ENCODE results near the gene FBXO10.

FBXO10 gene

GRCh38 chr9:37596504-37596903 lies 20.3 kb upstream of the FBXO10 start:
- in situ Hi-C loops (cut with MboI; ENCODE audit: low sequenced_read_pairs), result no loop called here

- in situ Hi-C loops (cut with MboI; ENCODE audit: low sequenced_read_pairs), result no loop called here
Measured at GRCh38 chr9:37593883-37594448, 17.8 kb upstream of the FBXO10 start.

- in situ Hi-C loops (cut with MboI; ENCODE audit: low sequenced_read_pairs), result no loop called here
Measured at GRCh38 chr9:37592108-37592951, 16.1 kb upstream of the FBXO10 start, which contains the start of gene TOMM5. TSS of gene TOMM5 (minus strand) at chr9:37592597. CDS start at chr9:37592532, 65 bp downstream.

- in situ Hi-C loops (cut with MboI; ENCODE audit: low sequenced_read_pairs), result no loop called here
Measured at GRCh38 chr9:37587521-37587920, 11.3 kb upstream of the FBXO10 start.

- in situ Hi-C loops (cut with MboI; ENCODE audit: low sequenced_read_pairs), result no loop called here
Measured at GRCh38 chr9:37583522-37584121, 7.4 kb upstream of the FBXO10 start.

GRCh38 chr9:37582548-37583157 lies 6.5 kb upstream of the FBXO10 start:
- in situ Hi-C loops (cut with MboI; ENCODE audit: low sequenced_read_pairs), result no loop called here

- in situ Hi-C loops (cut with MboI; ENCODE audit: low sequenced_read_pairs), result no loop called here
Measured at GRCh38 chr9:37575511-37575914, 667 bp downstream of the FBXO10 start.

GRCh38 chr9:37575001-37575400 lies 1.2 kb downstream of the FBXO10 start:
- in situ Hi-C loops (cut with MboI; ENCODE audit: low sequenced_read_pairs), result no loop called here

- in situ Hi-C loops (cut with MboI; ENCODE audit: low sequenced_read_pairs), result no loop called here
Measured at GRCh38 chr9:37574241-37574721, 1.9 kb downstream of the FBXO10 start.

- in situ Hi-C loops (cut with MboI; ENCODE audit: low sequenced_read_pairs), result no loop called here
Measured at GRCh38 chr9:37571282-37571681, 4.9 kb downstream of the FBXO10 start.

- in situ Hi-C loops (cut with MboI; ENCODE audit: low sequenced_read_pairs), result no loop called here
Measured at GRCh38 chr9:37566716-37567115, 9.5 kb downstream of the FBXO10 start.

GRCh38 chr9:37565661-37566618 lies 10.2 kb downstream of the FBXO10 start:
- in situ Hi-C loops (cut with MboI; ENCODE audit: low sequenced_read_pairs), result no loop called here

GRCh38 chr9:37564916-37565315 lies 11.3 kb downstream of the FBXO10 start:
- in situ Hi-C loops (cut with MboI; ENCODE audit: low sequenced_read_pairs), result no loop called here

- in situ Hi-C loops (cut with MboI; ENCODE audit: low sequenced_read_pairs), result no loop called here
Measured at GRCh38 chr9:37563806-37564513, 12.2 kb downstream of the FBXO10 start.

- in situ Hi-C loops (cut with MboI; ENCODE audit: low sequenced_read_pairs), result no loop called here
Measured at GRCh38 chr9:37562826-37563225, 13.4 kb downstream of the FBXO10 start.

GRCh38 chr9:37561682-37562081 lies 14.5 kb downstream of the FBXO10 start:
- in situ Hi-C loops (cut with MboI; ENCODE audit: low sequenced_read_pairs), result no loop called here

- in situ Hi-C loops (cut with MboI; ENCODE audit: low sequenced_read_pairs), result no loop called here
Measured at GRCh38 chr9:37559855-37560592, 16.2 kb downstream of the FBXO10 start.

- in situ Hi-C loops (cut with MboI; ENCODE audit: low sequenced_read_pairs), result no loop called here
Measured at GRCh38 chr9:37559125-37559524, 17.1 kb downstream of the FBXO10 start.

- in situ Hi-C loops (cut with MboI; ENCODE audit: low sequenced_read_pairs), result no loop called here
Measured at GRCh38 chr9:37555786-37556185, 20.4 kb downstream of the FBXO10 start.
